Lower leg skin (tissue), 3 donors: ENCODE data around the gene CSNK1D.

ENCODE experiments used
- CTCF ChIP-seq, 3 donors: fragments of 450-650 bp; IDR thresholded peaks; one replicate each; pipeline ENCODE4 v1.5.1; 2016; ENCODE audit warnings: antibody characterized with exemption in 3 of 3, mild to moderate bottlenecking in 3 of 3, moderate library complexity in 2 of 3
- POLR2A ChIP-seq, 2 donors: fragments of 450-650 bp; IDR thresholded peaks; one replicate each; pipeline ENCODE4 v1.6.1; 2016 to 2017; ENCODE audit warnings: antibody characterized with exemption in 2 of 2, mild to moderate bottlenecking in 1 of 2, moderate library complexity in 1 of 2

- TF ChIP-seq POLR2A (IDR thresholded peaks at IDR 0.05) (no peak), CTCF (IDR thresholded peaks at IDR 0.05) (no peak)
Measured at GRCh38 chr17:82252511-82253178, 20.9 kb downstream of the CSNK1D start.
